ENCODE results near the gene CFAP65. TPM values are rescaled to one million over a fixed set of nuclear protein-coding genes. Genes with fewer than 3 reads are reported as not detected.

The CFAP65 gene
- total and polyA plus RNA-seq, 2 of the 13 experiments (the other 11 are each of a cell fraction or from before 2014, with no cell fraction given) = 0.05 TPM; not detected in 1

DNA sequence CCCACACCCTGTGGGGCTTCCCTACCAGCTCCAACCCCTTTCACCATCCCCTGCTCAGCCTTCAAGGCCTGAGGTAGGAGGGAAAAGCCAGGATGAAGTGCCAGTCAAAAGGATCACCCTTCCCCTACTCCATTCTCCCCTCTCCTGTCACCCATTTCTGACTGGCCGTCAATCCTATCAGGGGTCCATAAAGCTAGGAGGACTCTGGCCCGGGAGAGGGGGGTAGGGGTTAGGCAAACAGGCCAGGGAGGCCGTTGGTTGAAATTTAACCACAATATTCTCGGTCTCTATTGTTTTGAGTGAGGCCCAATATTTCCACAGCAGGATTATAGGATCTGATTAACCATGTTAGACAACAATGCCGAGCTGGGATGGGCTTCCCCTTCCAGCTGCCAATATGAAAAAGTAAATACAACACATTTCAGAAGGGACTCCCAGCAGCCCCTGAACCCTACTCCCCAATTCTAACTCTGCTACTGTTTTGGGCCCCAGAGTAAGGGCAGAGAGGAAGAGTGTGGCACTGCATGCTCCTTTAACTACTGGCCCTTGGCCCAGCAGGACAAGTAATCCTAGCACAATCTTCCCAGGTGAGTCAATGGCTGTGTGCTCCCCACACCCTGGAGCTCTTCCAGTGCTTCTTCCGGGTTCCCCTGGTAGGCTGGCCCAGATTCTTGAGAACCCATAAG, 30.0 kb upstream of the CFAP65 start (continued):
- TF ChIP-seq, protein P1, sequence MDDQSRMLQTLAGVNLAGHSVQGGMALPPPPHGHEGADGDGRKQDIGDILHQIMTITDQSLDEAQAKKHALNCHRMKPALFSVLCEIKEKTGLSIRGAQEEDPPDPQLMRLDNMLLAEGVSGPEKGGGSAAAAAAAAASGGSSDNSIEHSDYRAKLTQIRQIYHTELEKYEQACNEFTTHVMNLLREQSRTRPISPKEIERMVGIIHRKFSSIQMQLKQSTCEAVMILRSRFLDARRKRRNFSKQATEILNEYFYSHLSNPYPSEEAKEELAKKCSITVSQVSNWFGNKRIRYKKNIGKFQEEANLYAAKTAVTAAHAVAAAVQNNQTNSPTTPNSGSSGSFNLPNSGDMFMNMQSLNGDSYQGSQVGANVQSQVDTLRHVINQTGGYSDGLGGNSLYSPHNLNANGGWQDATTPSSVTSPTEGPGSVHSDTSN (CRISPR knock-in tag; IDR thresholded peaks at IDR 0.05; ENCODE audit: borderline replicate concordance) = no peak
- TF ChIP-seq ZNF496 (CRISPR knock-in tag; IDR thresholded peaks at IDR 0.05; ENCODE audit: insufficient replicate concordance) (no peak), ZNF678 (CRISPR knock-in tag; IDR thresholded peaks at IDR 0.05) (no peak), ZNF292 (CRISPR knock-in tag; IDR thresholded peaks at IDR 0.05; ENCODE audit: borderline replicate concordance, low read depth) (no peak), ZNF7 (CRISPR knock-in tag; IDR thresholded peaks at IDR 0.05) (no peak), HMGXB3 (CRISPR knock-in tag; IDR thresholded peaks at IDR 0.05; ENCODE audit: borderline replicate concordance) (peak; percentile 66; the same call in 1 of the 2 replicates), MATR3 (CRISPR knock-in tag; IDR thresholded peaks at IDR 0.05) (no peak), HBP1 (CRISPR knock-in tag; IDR thresholded peaks at IDR 0.05; ENCODE audit: low read depth) (peak; percentile 3; the same call in 1 of the 2 replicates), DMAP1 (CRISPR knock-in tag; IDR thresholded peaks at IDR 0.05) (no peak), NKX3-1 (CRISPR knock-in tag; IDR thresholded peaks at IDR 0.05) (no peak), ZNF335 (CRISPR knock-in tag; IDR thresholded peaks at IDR 0.05) (no peak), U2AF1 (optimal IDR thresholded peaks at IDR 0.05; ENCODE audit: low read depth, low read length) (peak; percentile 61), ZNF768 (CRISPR knock-in tag; IDR thresholded peaks at IDR 0.05) (no peak), JDP2 (CRISPR knock-in tag; IDR thresholded peaks at IDR 0.05; ENCODE audit: borderline replicate concordance) (no peak; the same call in 1 of the 2 replicates), RNF2 (conservative IDR thresholded peaks at IDR 0.05; ENCODE audit: low read depth) (0 out of 2 replicates have a peak, but pooled peaks have one; percentile 33), ZNF550 (CRISPR knock-in tag; IDR thresholded peaks at IDR 0.05; ENCODE audit: borderline replicate concordance) (no peak), NR2C2 (CRISPR knock-in tag; IDR thresholded peaks at IDR 0.05; ENCODE audit: borderline replicate concordance) (peak; percentile 79)
- TF ChIP-seq, protein P2, sequence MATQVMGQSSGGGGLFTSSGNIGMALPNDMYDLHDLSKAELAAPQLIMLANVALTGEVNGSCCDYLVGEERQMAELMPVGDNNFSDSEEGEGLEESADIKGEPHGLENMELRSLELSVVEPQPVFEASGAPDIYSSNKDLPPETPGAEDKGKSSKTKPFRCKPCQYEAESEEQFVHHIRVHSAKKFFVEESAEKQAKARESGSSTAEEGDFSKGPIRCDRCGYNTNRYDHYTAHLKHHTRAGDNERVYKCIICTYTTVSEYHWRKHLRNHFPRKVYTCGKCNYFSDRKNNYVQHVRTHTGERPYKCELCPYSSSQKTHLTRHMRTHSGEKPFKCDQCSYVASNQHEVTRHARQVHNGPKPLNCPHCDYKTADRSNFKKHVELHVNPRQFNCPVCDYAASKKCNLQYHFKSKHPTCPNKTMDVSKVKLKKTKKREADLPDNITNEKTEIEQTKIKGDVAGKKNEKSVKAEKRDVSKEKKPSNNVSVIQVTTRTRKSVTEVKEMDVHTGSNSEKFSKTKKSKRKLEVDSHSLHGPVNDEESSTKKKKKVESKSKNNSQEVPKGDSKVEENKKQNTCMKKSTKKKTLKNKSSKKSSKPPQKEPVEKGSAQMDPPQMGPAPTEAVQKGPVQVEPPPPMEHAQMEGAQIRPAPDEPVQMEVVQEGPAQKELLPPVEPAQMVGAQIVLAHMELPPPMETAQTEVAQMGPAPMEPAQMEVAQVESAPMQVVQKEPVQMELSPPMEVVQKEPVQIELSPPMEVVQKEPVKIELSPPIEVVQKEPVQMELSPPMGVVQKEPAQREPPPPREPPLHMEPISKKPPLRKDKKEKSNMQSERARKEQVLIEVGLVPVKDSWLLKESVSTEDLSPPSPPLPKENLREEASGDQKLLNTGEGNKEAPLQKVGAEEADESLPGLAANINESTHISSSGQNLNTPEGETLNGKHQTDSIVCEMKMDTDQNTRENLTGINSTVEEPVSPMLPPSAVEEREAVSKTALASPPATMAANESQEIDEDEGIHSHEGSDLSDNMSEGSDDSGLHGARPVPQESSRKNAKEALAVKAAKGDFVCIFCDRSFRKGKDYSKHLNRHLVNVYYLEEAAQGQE (IDR thresholded peaks at IDR 0.05; ENCODE audit: borderline replicate concordance in 1 of 2, low read depth in 1 of 2, low read length in 2 of 2) = peak in 1 of 2 experiments; percentile 80; a peak in 2 of 4 replicates

Data from HepG2 (cell line).